GM19239 (cell line): ENCODE data around the gene ITGA6.

ENCODE experiments used
- DNase-seq: peaks from one replicate; pipeline ENCODE4 v3.0.0; 2011; ENCODE audit warnings: low spot score; ENCODE audit not compliant: insufficient read length
- FAIRE-seq: peaks from 2 replicates; lab custom pipeline; 2011; peaks lifted over from hg19 to GRCh38; lab: Jason Lieb, UNC

Gene ITGA6

GRCh38 chr2:172438741-172439508 lies 11.5 kb downstream of the ITGA6 start:
- no peak for DNase-seq

GRCh38 chr2:172439509-172439860 lies 12.1 kb downstream of the ITGA6 start:
- DNase-seq (no peak), FAIRE-seq (no peak)

More at GRCh38 chr2:172438741-172439508, 11.5 kb downstream of the ITGA6 start:
- no peak for FAIRE-seq

- DNase-seq (no peak), FAIRE-seq (no peak)
These were observed 12.5 kb downstream of the ITGA6 start for GRCh38 chr2:172439911-172440310.

- FAIRE-seq = no peak
- no peak for DNase-seq
These were observed 13.4 kb downstream of the ITGA6 start for GRCh38 chr2:172440795-172441194.

- FAIRE-seq (no peak), DNase-seq (no peak)
These were observed 14.9 kb downstream of the ITGA6 start for GRCh38 chr2:172442072-172442895.

GRCh38 chr2:172445851-172446250 lies 18.5 kb downstream of the ITGA6 start:
- FAIRE-seq = no peak
- DNase-seq = no peak

GRCh38 chr2:172446474-172447063 lies 19.2 kb downstream of the ITGA6 start:
- FAIRE-seq (no peak), DNase-seq (no peak)

GRCh38 chr2:172447811-172448493 lies 20.6 kb downstream of the ITGA6 start:
- FAIRE-seq (no peak), DNase-seq (no peak)

- DNase-seq (no peak), FAIRE-seq (no peak)
These were observed 21.3 kb downstream of the ITGA6 start for GRCh38 chr2:172448544-172449267.

- no peak for FAIRE-seq
- DNase-seq = no peak
These were observed 22.6 kb downstream of the ITGA6 start for GRCh38 chr2:172449911-172450550.

- DNase-seq (no peak), FAIRE-seq (no peak)
These were observed 24.5 kb downstream of the ITGA6 start for GRCh38 chr2:172451923-172452322.

GRCh38 chr2:172452845-172453244 lies 25.5 kb downstream of the ITGA6 start:
- FAIRE-seq (no peak), DNase-seq (no peak)

GRCh38 chr2:172454404-172455120 lies 27.2 kb downstream of the ITGA6 start:
- FAIRE-seq (no peak), DNase-seq (no peak)

- FAIRE-seq (no peak), DNase-seq (no peak)
These were observed 27.7 kb downstream of the ITGA6 start for GRCh38 chr2:172455121-172455515.

- FAIRE-seq = no peak
- no peak for DNase-seq
These were observed 28.6 kb downstream of the ITGA6 start for GRCh38 chr2:172456002-172456401.

- DNase-seq = no peak
- no peak for FAIRE-seq
These were observed 30.1 kb downstream of the ITGA6 start for GRCh38 chr2:172457536-172457935.

- DNase-seq (no peak), FAIRE-seq (no peak)
These were observed 31.3 kb downstream of the ITGA6 start for GRCh38 chr2:172458561-172459124.

GRCh38 chr2:172460780-172461201 lies 33.4 kb downstream of the ITGA6 start:
- no peak for FAIRE-seq
- no peak for DNase-seq
